K562 (cell line): Measurements from ENCODE around the gene TIGD7. TPM values are rescaled to one million over a fixed set of nuclear protein-coding genes. Genes with fewer than 3 reads are reported as not detected.

ENCODE experiments used
- DACH1 ChIP-seq: fragments of 450-650 bp; IDR thresholded peaks from 2 replicates; pipeline ENCODE4 v1.6.1; 2018; ENCODE audit not compliant: partially characterized antibody
- HINFP ChIP-seq: fragments of 450-650 bp; conservative IDR thresholded peaks from 2 replicates; pipeline ENCODE4 v1.6.1; 2016; ENCODE audit warnings: missing genetic modification characterization, low read depth, mild to moderate bottlenecking, control low read depth, missing compliant biosample characterization
- MNT ChIP-seq, 2 experiments: fragments of 450-650 bp; conservative IDR thresholded peaks; 2 replicates each; pipeline ENCODE4 v1.6.1; 2017; ENCODE audit warnings: mild to moderate bottlenecking in 2 of 2, moderate library complexity in 2 of 2
- NR4A1 ChIP-seq, 2 experiments: fragments of 250-450 bp in 1 of 2; fragments of 450-650 bp in 1 of 2; sonication (Bioruptor Pico) in 1 of 2; IDR thresholded peaks; 2 replicates each; pipeline versions ENCODE4 v1.4.0 to v1.6.1; 2016 to 2020; ENCODE audit warnings: mild to moderate bottlenecking in 2 of 2, missing compliant biosample characterization in 1 of 2, missing genetic modification characterization in 1 of 2, moderate library complexity in 1 of 2
- PHF8 ChIP-seq: fragments of 200-600 bp; sonication (generic); IDR thresholded peaks from 2 replicates; pipeline ENCODE4 v1.6.1; 2012; ENCODE audit warnings: mixed run types, mild to moderate bottlenecking, inconsistent platforms, low read length, moderate library complexity, borderline replicate concordance
- TRIM28 ChIP-seq: fragments of 450-650 bp; IDR thresholded peaks from 2 replicates; pipeline ENCODE4 v1.6.1; 2017
- ZFP91 ChIP-seq: sonication (generic); formaldehyde crosslinking; IDR thresholded peaks from 2 replicates; pipeline ENCODE4 v1.8.0; 2022; ENCODE audit warnings: mild to moderate bottlenecking, missing genetic modification reagents
- ZNF12 ChIP-seq: sonication (generic); formaldehyde crosslinking; IDR thresholded peaks from 2 replicates; pipeline ENCODE4 v1.4.0; 2020; ENCODE audit warnings: mild to moderate bottlenecking, missing genetic modification reagents
- ZNF212 ChIP-seq: fragments of 450-650 bp; formaldehyde crosslinking; IDR thresholded peaks from 2 replicates; pipeline ENCODE4 v1.4.0; 2020; ENCODE audit warnings: mild to moderate bottlenecking
- ZNF253 ChIP-seq: fragments of 250-450 bp; sonication (Bioruptor Pico); conservative IDR thresholded peaks from 2 replicates; pipeline ENCODE4 v1.6.1; 2021; ENCODE audit warnings: mild to moderate bottlenecking
- ZNF3 ChIP-seq: fragments of 250-450 bp; sonication (Bioruptor Pico); IDR thresholded peaks from 2 replicates; pipeline ENCODE4 v1.5.0; 2021; ENCODE audit warnings: mild to moderate bottlenecking, moderate library complexity
- ZNF583 ChIP-seq: fragments of 250-450 bp; sonication (Bioruptor Pico); IDR thresholded peaks from 2 replicates; pipeline ENCODE4 v1.4.0; 2020
- ZNF76 ChIP-seq: fragments of 250-450 bp; sonication (Bioruptor Pico); IDR thresholded peaks from 2 replicates; pipeline ENCODE4 v1.4.0; 2020; ENCODE audit warnings: mild to moderate bottlenecking, moderate library complexity, borderline replicate concordance
- polyA plus RNA-seq, 8 experiments: library from polyadenylated mRNA; depleted of rRNA in 4 of 8; stranded (reverse) in 5 of 8; unstranded in 3 of 8; fragments of >200 nt; fragmentation: Nextera tagmentation in 2 of 8; fragmentation: Illumina TruSeq in 1 of 8; extraction: Ambion mirVana in 2 of 8; extraction: Trizol in 1 of 8; gene quantifications; 2 replicates each; pipeline versions ENCODE4 v1.2.1 to v1.2.3, GENCODE V29; 2011 to 2014; ENCODE audit warnings: inconsistent platforms in 1 of 8, missing spikeins in 1 of 8
- total RNA-seq, 7 experiments: library from RNA; depleted of rRNA in 6 of 7; stranded (reverse); fragments of >200 nt in 6 of 7; fragmentation: Illumina TruSeq in 2 of 7; extraction: Trizol in 2 of 7; gene quantifications; 2 replicates each; pipeline versions ENCODE4 v1.2.1 to v1.2.3, GENCODE V29; 2011 to 2021; ENCODE audit warnings: low replicate concordance in 1 of 7
- TF ChIP-seq, protein P1 (sequence below): fragments of 450-650 bp; IDR thresholded peaks from 2 replicates; pipeline ENCODE4 v1.6.1; 2016; ENCODE audit warnings: low read depth

Gene TIGD7
- total and polyA plus RNA-seq, 9 of the 15 experiments (the other 6 are each of a cell fraction or from before 2014, with no cell fraction given): 0.84 to 10.7 (median 6.7) TPM

DNA sequence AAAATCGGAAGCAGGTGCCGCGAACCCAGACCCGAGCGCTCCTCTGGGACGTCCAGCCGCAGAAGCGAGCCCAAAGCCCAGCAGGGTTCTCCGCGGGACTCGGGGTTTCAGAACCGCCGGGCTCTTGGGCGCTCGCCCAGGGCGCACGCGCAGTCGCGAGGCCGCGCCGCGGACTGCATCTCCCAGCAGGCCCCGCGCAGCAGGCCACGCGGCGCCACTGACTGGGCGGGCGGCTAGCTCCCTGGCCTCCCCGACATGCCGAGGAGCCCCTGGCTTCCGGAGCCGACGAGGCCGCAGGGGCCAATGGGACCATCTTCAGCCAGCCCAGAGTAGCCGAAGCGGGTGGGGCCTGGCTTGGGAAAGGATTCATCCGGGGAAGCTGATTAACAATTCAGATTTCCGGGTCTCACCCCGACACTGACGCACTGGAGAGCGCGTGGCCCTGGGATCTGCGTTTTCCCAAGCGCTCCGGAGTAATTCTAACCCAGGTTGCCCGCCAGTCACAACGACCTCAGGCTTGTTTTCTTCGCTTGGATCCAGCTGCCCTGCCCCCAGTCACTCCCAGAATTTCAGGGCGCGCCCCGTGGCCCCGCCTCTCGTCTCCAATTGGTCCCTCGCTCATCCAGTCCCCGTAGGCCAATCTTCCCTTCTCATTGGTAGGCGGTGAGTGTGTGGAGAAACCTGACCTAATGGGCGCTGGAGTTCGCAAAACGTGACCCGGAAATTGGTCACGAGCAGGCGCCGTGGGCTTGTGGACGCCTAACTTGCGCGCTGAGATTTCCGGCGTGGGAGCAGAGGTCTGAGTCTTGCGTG is 22.3 kb downstream of the TIGD7 start, which contains the start of gene ZNF263 (continued):
- TF ChIP-seq ZFP91 (CRISPR knock-in tag) (no peak), MNT (conservative IDR thresholded peaks at IDR 0.05) (peak; percentile 90 to 94), PHF8 (peak; percentile 83; the same call in 1 of the 2 replicates), ZNF76 (CRISPR knock-in tag) (no peak), ZNF3 (CRISPR knock-in tag) (no peak), NR4A1 (CRISPR knock-in tag; IDR thresholded peaks at IDR 0.05) (no peak), NR4A1 (tag; IDR thresholded peaks at IDR 0.05) (no peak), TRIM28 (peak; percentile 13; the same call in 1 of the 2 replicates), HINFP (tag) (no peak), ZNF253 (CRISPR knock-in tag) (no peak), ZNF583 (no peak), ZNF212 (CRISPR knock-in tag) (no peak), DACH1 (no peak), ZNF12 (CRISPR knock-in tag) (no peak)
- TF ChIP-seq, protein P1, sequence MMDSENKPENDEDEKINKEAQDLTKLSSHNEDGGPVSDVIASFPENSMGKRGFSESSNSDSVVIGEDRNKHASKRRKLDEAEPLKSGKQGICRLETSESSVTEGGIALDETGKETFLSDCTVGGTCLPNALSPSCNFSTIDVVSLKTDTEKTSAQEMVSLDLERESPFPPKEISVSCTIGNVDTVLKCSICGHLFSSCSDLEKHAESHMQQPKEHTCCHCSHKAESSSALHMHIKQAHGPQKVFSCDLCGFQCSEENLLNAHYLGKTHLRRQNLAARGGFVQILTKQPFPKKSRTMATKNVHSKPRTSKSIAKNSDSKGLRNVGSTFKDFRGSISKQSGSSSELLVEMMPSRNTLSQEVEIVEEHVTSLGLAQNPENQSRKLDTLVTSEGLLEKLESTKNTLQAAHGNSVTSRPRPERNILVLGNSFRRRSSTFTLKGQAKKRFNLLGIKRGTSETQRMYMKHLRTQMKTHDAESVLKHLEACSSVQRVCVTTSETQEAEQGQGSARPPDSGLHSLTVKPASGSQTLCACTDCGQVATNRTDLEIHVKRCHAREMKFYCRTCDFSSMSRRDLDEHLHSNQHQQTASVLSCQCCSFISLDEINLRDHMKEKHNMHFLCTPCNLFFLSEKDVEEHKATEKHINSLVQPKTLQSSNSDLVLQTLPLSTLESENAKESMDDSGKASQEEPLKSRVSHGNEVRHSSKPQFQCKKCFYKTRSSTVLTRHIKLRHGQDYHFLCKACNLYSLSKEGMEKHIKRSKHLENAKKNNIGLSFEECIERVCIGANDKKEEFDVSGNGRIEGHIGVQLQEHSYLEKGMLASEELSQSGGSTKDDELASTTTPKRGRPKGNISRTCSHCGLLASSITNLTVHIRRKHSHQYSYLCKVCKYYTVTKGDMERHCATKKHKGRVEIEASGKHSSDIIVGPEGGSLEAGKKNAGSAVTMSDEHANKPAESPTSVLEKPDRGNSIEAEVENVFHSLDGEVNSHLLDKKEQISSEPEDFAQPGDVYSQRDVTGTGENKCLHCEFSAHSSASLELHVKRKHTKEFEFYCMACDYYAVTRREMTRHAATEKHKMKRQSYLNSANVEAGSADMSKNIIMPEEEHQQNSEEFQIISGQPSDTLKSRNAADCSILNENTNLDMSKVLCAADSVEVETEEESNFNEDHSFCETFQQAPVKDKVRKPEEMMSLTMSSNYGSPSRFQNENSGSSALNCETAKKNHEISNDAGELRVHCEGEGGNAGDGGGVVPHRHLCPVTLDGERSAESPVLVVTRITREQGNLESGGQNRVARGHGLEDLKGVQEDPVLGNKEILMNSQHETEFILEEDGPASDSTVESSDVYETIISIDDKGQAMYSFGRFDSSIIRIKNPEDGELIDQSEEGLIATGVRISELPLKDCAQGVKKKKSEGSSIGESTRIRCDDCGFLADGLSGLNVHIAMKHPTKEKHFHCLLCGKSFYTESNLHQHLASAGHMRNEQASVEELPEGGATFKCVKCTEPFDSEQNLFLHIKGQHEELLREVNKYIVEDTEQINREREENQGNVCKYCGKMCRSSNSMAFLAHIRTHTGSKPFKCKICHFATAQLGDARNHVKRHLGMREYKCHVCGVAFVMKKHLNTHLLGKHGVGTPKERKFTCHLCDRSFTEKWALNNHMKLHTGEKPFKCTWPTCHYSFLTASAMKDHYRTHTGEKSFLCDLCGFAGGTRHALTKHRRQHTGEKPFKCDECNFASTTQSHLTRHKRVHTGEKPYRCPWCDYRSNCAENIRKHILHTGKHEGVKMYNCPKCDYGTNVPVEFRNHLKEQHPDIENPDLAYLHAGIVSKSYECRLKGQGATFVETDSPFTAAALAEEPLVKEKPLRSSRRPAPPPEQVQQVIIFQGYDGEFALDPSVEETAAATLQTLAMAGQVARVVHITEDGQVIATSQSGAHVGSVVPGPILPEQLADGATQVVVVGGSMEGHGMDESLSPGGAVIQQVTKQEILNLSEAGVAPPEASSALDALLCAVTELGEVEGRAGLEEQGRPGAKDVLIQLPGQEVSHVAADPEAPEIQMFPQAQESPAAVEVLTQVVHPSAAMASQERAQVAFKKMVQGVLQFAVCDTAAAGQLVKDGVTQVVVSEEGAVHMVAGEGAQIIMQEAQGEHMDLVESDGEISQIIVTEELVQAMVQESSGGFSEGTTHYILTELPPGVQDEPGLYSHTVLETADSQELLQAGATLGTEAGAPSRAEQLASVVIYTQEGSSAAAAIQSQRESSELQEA: no peak
